ENCODE measurements around the gene FAM83F. TPM values are rescaled to one million over a fixed set of nuclear protein-coding genes. Genes with fewer than 3 reads are reported as not detected.

Gene FAM83F
- total RNA-seq, 1 experiment from 2014 or later, result not detected

DNA sequence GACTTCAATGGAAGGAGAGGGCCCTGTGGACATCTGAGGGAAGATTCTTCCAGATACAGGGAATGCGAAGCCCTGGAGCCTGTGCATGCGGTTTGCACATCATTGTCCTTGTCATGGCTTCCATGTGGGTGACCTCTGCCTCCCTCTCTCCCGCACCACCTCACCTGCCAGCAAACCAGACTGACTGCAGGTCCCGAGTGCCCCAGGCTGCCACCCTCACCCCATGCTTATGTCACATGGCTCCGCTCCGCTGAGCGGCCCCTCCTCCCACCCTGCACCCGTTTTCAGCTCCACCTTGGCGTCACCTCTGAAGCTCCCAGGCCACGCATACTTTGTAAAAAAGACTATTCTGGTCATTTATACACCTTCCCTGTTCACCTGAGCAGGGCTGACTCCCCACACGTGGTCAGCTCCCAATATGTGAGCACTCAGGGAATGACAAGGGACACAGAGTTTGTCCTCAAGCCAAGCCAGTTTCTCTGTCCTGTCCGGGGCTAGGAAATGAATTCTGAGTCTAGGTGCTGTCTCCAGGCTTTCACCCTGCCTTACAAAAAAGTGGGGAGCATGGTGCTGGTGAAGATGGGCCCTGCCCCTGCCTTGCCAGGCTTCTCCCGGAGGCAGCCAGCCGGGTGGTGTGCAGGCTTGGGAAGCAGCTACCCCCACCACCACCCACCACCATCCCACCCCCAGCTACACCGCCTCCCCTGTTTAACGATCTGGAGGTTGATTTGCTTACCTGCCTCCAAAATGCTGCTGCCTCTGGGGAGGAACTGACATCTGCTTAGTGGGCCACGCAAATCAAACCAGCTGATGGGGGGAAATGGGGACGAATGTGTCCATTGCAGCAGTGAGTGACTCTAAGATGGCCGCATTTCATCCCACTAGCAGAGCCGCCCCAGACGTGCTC, 32.7 kb downstream of the FAM83F start:
- no peaks in the 10 kb centered on the region for H3K36me3 ChIP-seq
- no peak overlapping the region for H3K4me3 ChIP-seq
- no peak for DNase-seq

DNA sequence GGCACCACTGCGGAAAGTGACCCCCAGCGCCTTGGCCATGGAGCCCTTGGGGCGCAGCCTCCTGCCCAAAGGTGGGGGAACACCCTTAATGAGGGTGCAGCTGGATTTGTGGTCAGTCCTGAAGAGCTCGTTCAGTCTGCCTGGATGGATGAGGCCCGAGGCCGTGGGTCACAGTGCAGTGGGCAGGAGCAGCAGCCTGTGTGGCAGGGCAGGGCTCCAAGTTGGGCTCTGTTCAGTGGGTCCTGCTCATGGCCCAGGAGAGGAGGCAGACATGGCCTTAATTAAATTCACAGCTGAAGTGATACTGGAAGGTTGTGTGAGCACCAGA, 33.3 kb downstream of the FAM83F start:
- no peak overlapping the region for H3K27ac ChIP-seq
- H3K4me3 ChIP-seq, result no peak overlapping the region
- H3K36me3 ChIP-seq, result no peaks in the 10 kb centered on the region
- no peaks in the 10 kb centered on the region for H3K4me1 ChIP-seq
- DNase-seq, result no peak
- peaks cover 3% of the 10 kb centered on the region; the same call in 1 of the 2 replicates for H3K27me3 ChIP-seq
- no peaks in the 10 kb centered on the region for H3K9me3 ChIP-seq (replicated peaks)

More for the DNA sequence above, 32.7 kb downstream of the FAM83F start:
- no peaks in the 10 kb centered on the region for H3K4me1 ChIP-seq
- H3K27ac ChIP-seq, result no peak overlapping the region
- no peaks in the 10 kb centered on the region for H3K9me3 ChIP-seq (replicated peaks)
- peaks cover 3% of the 10 kb centered on the region; the same call in 1 of the 2 replicates for H3K27me3 ChIP-seq

DNA sequence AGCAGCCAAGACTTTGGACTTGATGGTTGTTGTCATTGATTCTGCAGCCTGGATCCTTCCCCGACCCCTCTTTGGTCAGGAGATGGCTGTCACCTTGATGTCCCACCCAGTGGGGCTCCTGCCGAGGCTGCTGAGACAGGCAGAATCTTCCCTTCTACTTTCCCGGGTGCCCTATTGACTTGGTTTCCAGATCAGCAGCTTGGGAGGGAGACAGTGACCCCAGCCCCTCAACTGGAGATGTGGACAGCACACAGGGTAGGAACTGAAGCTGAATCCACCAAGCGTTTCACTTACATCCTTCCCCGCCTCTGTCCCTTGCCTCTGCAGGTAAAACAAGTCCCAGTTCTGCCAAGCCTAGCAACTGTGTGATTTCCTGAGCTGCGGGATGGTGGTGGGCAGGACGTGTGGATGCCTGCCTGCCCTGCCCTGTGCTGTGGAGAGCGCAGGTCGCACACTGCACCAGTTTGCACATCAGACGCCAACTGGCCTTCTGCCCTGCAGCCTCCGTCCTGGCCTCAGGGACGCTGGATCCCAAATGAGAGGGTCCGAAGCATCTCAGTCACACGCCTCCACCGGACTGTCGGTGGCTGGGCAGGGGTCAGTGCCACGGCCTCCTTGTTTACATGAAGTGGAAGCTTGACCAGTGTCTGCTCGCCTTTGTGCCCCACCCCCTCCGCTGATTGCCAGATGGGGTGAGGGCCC, 34.6 kb downstream of the FAM83F start:
- Histone ChIP-seq H3K36me3 (no peaks in the 10 kb centered on the region), H3K27me3 (peaks cover 3% of the 10 kb centered on the region; the same call in 1 of the 2 replicates), H3K4me3 (no peak overlapping the region), H3K9me3 (replicated peaks) (no peaks in the 10 kb centered on the region), H3K27ac (no peak overlapping the region), H3K4me1 (no peaks in the 10 kb centered on the region)
- DNase-seq, result no peak

DNA sequence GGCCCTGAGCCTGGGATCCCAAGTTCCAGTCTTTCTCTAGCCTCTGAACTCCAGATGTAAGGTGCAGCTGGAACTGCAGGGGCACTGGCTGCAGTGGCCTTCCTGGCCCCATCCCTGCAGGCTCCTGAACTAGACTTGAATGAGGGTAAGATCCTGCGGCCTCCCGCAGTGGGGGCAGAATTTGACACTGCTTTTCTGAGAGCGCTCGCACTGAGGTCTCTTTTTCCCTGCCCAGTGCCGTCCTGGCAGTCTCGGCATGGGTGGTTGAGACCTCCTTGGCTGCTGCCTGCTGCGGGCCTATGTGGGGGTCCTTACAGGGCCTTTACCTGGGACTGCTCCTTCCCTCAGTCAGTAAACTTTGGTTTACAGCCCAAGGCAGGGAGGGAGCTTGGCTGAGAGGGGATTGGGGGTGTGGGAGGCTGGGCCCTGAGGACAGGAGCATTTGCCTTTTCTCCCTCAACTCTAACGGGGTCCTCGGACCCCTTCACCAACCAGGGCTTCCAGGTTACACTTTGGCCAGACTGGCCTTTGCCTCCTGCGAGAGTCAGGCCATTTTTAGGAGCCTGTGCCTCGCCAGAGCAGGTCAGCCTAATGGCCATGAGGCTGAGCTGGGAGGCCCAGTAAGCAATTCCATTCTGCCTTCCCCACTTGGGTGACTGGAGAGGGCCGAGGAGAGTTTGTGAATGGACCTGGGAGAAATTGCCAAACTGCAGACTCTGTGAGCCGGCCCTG, 35.4 kb downstream of the FAM83F start:
- Histone ChIP-seq H3K36me3 (no peaks in the 10 kb centered on the region), H3K4me3 (no peak overlapping the region), H3K27ac (no peak overlapping the region), H3K27me3 (no peaks in the 10 kb centered on the region), H3K9me3 (replicated peaks) (no peaks in the 10 kb centered on the region), H3K4me1 (no peaks in the 10 kb centered on the region)
- DNase-seq, result no peak

DNA sequence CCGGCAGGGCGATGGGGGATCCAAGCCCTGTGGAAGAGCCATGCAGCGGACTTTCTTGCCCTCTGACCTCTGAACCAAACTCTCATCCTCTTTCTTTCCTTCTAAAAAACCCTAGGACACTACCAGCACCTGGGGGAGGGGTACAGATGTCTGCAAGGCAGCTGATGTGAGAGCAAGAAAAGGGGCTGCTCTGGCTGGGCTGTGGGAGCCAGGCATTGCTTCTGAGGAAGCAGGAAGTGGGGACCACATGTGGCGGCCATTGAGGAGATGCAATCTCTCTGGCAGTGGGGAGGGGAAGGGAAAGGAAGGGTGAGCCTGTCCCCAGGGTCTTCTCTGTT, 36.0 kb downstream of the FAM83F start:
- Histone ChIP-seq H3K4me1 (no peaks in the 10 kb centered on the region), H3K27ac (no peak overlapping the region), H3K27me3 (no peaks in the 10 kb centered on the region), H3K4me3 (no peak overlapping the region), H3K36me3 (no peaks in the 10 kb centered on the region), H3K9me3 (replicated peaks) (no peaks in the 10 kb centered on the region)
- DNase-seq, result no peak

DNA sequence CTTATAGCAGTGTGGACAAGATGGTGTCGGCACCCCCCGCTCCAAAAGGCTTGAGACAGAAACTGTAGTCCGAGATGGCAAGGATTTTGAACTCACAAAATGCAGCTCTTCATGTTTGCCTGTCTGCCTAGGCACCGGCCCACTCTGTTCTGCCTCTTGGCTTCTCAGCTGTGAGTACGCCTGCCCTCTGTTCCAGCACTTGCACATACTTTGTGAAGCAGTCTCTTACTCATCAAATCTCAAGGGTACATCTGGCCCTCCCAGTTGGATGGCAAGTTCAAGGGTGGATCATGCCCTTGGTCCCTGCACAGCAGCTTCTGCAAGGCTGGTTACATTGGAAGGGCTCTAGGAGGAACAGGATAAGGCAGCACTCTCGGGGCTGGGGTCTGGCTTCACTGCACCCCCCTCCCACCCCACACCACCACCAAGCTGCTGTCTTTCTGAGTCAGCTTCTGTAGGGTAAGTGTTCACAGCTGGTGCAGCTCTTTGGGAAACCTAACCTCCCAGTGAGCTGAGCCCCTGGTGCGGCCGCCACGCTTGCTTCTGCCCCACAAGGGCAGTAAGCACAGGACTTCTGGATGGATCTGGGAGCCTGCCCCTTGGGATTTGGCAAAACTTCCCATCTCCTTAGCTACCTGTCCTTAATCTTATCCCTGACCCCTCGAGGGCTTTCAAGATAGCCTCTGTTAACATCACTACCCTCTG, 37.2 kb downstream of the FAM83F start:
- Histone ChIP-seq H3K27ac (no peak overlapping the region), H3K4me3 (no peak overlapping the region), H3K9me3 (replicated peaks) (no peaks in the 10 kb centered on the region), H3K27me3 (peaks cover 5% of the 10 kb centered on the region; the same call in 1 of the 2 replicates), H3K36me3 (no peaks in the 10 kb centered on the region), H3K4me1 (no peaks in the 10 kb centered on the region)
- DNase-seq, result no peak

DNA sequence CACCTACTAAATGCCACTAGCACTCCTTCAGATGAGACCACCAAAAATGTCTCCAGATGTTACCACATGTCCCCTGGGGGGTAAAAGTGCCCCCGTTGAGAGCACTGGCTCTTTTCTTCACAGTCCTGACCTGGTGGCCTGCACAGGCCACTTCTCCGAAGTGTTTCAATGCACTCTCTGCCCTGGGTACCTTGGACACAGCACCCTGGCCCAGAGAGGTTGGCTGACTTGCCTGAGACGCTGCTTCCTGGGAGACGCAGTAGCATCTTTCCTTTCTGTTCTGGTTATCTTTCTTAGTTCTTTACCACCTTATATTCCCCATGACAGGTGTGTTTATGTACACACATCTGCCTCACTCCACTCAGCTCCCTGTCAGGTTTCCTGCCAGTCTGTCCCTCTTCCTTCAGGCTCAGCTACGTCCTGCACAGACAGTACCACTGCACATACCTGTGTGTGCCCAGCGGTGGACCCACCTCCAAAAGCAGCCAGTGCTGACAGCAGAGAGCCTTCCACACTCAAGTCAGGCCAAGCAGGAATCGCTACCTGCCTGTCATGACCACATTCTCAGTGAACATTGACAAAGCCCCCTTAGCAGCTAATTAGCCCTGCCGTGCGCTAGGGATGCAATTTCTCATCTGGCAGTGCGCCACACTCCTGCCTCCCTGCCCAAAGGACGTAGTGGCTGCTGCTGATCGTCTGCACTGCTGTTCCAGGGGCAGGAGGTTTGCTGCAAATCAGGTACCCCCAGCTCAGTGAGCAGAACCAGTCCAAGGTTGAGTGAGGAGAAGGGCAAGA, 39.0 kb downstream of the FAM83F start:
- Histone ChIP-seq H3K4me3 (no peak overlapping the region), H3K9me3 (replicated peaks) (no peaks in the 10 kb centered on the region), H3K27ac (no peak overlapping the region), H3K27me3 (peaks cover 5% of the 10 kb centered on the region; the same call in 1 of the 2 replicates), H3K4me1 (no peaks in the 10 kb centered on the region), H3K36me3 (no peaks in the 10 kb centered on the region)
- DNase-seq, result no peak

DNA sequence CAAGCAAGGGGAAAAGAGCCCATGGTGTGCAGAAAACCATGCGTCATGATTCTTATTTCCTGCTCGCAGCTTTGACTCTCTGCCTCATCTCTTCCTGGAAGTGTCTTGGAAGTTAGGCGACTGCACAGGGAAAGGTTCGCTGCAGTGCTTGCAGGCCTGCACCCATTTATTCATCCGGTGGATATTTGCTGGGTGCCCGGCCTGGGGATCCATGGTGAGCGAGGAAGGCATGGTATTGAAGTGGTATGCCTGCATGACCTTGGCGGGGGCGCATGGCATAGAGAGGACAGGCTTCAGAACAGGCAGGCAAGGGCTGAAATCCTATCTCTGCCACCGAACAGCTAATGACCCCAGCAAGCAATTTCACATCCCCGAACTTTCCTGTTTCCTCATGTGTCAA, 40.6 kb downstream of the FAM83F start:
- H3K27me3 ChIP-seq, result peaks cover 5% of the 10 kb centered on the region; the same call in 1 of the 2 replicates
- no peak overlapping the region for H3K4me3 ChIP-seq
- peaks cover 2% of the 10 kb centered on the region for H3K4me1 ChIP-seq
- H3K9me3 ChIP-seq (replicated peaks), result no peaks in the 10 kb centered on the region
- no peak overlapping the region for H3K27ac ChIP-seq
- no peak for DNase-seq
- no peaks in the 10 kb centered on the region for H3K36me3 ChIP-seq

DNA sequence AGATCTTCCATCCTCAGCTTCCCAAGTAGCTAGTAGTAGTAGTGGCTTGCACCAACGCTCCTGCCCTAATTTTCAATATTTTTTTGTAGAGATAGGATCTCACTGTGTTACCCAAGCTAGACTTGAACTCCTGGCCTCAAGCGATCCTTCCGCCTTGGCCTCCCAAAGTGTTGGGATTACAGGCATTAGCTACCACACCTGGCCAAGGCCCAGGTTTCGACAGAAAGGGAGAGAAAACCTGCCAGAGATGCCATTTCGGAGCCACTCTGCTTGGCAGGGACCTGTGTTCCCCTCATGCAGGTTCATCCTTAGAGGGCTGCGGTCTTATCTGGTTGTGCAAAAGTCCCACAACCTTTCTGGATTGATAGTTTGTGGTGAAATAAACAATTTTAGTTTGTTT, 41.4 kb downstream of the FAM83F start:
- Histone ChIP-seq H3K4me3 (no peak overlapping the region), H3K4me1 (peaks cover 8% of the 10 kb centered on the region), H3K27ac (no peak overlapping the region), H3K27me3 (peaks cover 5% of the 10 kb centered on the region; the same call in 1 of the 2 replicates), H3K36me3 (no peaks in the 10 kb centered on the region), H3K9me3 (replicated peaks) (no peaks in the 10 kb centered on the region)
- no peak for DNase-seq

DNA sequence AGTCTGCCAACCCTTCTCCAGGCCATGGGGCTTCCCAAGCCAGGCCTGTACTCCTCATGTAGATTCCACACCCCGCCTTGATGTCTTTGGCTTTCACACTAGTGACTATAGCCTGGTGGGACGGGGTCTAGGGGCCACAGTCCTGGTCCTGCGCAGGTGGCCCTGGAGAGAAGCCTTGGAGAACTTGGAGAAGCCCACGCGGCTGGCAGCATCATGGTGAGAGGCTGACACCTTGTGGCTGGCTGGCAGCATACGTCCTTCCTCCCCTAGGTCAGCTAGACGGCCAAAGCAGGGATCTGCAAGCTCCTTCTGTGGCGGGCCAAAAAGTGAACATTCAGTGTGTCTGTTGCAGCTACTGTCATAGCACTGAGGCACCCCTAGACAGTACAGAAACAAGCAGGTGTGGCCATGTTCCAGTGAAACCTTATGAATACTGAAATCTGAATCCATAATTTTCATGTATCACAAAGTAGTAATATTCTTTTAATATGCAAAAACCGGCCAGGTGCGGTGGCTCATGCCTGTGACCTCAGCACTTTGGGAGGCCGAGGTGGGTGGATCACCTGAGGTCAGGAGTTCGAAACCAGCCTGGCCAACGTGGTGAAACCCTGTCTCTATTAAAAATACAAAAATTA, 42.0 kb downstream of the FAM83F start:
- Histone ChIP-seq H3K4me3 (no peak overlapping the region), H3K4me1 (peaks cover 12% of the 10 kb centered on the region), H3K27me3 (peaks cover 5% of the 10 kb centered on the region; the same call in 1 of the 2 replicates), H3K36me3 (no peaks in the 10 kb centered on the region), H3K27ac (no peak overlapping the region), H3K9me3 (replicated peaks) (no peaks in the 10 kb centered on the region)
- peak; percentile 61 to 77 for DNase-seq

DNA sequence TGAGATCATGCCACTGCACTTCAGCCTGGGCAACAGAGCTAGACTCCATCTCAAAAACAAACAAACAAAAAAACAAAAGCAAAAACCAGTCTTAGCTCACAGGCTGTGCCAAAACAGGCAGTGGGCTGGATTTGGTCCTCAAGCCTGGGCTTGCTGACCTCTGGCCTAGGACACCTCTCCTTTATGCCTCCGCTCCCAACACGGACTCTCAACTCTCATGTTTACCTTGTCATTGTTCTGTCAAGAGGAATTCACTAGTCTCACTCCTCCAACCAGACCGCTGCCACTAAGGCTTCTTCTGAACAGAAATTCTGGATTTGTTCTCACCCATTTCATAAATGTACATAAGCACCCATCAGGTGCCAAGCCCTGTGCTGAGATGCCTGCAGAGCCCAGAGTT, 42.6 kb downstream of the FAM83F start:
- DNase-seq, result no peak
- H3K27me3 ChIP-seq, result peaks cover 5% of the 10 kb centered on the region; the same call in 1 of the 2 replicates

DNA sequence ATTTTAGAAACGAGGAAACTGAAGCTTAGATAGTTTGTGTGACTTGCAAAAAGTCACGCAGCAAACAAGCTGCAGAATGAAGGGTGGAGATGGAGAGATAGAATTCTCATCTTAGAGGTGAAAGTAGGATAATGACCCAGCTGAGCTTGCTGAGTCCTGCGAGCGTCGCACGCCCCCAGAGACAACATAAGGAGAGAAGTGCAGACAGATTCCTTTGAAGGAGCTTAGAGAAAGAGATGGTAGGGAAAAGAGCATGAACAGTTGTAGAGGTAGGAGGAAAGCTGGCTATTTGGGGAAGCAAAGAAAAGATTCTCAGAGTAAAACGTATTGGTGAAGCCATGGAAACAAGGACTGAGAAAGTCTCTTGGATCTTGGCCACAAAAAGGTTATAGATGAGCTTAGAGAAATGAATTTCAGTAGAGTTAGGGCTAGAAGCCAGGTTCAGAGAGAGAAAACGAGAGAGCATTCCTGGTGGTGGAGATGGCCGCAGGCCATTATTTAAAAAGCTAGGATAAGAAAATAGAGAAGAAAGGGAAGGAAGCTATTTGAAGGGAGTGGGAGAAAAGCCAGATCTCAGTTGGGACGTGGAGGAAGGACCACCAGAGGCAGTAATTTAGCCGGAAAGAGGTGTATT, 44.8 kb downstream of the FAM83F start:
- Histone ChIP-seq H3K4me1 (peaks cover 12% of the 10 kb centered on the region), H3K4me3 (no peak overlapping the region), H3K9me3 (replicated peaks) (no peaks in the 10 kb centered on the region), H3K27me3 (peaks cover 5% of the 10 kb centered on the region; the same call in 1 of the 2 replicates), H3K36me3 (no peaks in the 10 kb centered on the region), H3K27ac (no peak overlapping the region)
- no peak for DNase-seq

More for the DNA sequence above, 42.6 kb downstream of the FAM83F start:
- no peak overlapping the region for H3K4me3 ChIP-seq
- H3K36me3 ChIP-seq, result no peaks in the 10 kb centered on the region
- no peaks in the 10 kb centered on the region for H3K9me3 ChIP-seq (replicated peaks)
- H3K4me1 ChIP-seq, result peaks cover 12% of the 10 kb centered on the region
- no peak overlapping the region for H3K27ac ChIP-seq

DNA sequence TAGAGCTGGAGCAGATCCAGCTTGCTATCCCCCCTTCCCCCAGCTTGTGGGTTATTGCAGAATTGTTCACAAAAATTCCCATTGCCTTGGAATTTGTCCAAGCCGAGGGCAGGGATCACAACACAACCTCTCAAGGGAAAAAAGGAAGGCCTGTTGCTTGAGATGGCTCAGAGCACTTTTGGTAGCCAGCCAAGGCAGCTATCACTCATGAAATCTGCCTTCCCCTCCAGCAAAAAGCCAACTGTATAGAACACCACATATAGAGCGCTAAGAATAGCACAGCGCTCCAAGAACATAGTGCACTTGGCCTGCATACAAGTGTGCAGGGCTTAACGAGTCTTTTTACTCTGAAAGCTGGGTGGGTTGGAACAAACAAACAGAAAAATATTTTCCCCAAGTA, 46.2 kb downstream of the FAM83F start:
- Histone ChIP-seq H3K9me3 (replicated peaks) (no peaks in the 10 kb centered on the region), H3K4me1 (peaks cover 12% of the 10 kb centered on the region), H3K4me3 (no peak overlapping the region), H3K27me3 (peaks cover 5% of the 10 kb centered on the region; the same call in 1 of the 2 replicates), H3K36me3 (no peaks in the 10 kb centered on the region), H3K27ac (no peak overlapping the region)
- peak; percentile 81 to 87 for DNase-seq

All from SJCRH30 (cell line).